SK-N-SH (cell line): ENCODE data around the gene NSRP1. TPM values are rescaled to one million over a fixed set of nuclear protein-coding genes. Genes with fewer than 3 reads are reported as not detected.

Experiments used
- CTCF ChIA-PET: fragments of 300-600, 350-600 bp; formaldehyde crosslinking; extraction: SDS; loops from one replicate; lab custom pipeline; 2021; lab: Yijun Ruan, JAX
- POLR2A ChIA-PET: fragments of 350-600 bp; sonication (Branson Sonifier 250); formaldehyde crosslinking; extraction: SDS; loops from one replicate; lab custom pipeline; 2020; ENCODE audit warnings: antibody characterized with exemption, inconsistent platforms; lab: Yijun Ruan, JAX
- DNase-seq: peaks from one replicate; pipeline ENCODE4 v3.0.0; 2012
- H2AFZ ChIP-seq: fragments of 200-600 bp; sonication (generic); 2 replicates; pipeline ENCODE4 v1.8.1; 2016; ENCODE audit warnings: antibody characterized with exemption, mild to moderate bottlenecking, low read depth
- H3F3A ChIP-seq: fragments of 200-600 bp; sonication (generic); replicated peaks from 2 replicates; pipeline ENCODE3; 2016; ENCODE audit warnings: antibody characterized with exemption, mild to moderate bottlenecking; ENCODE audit not compliant: insufficient read depth
- H3K27ac ChIP-seq, 2 experiments: fragments of 200-500 bp in 1 of 2; fragments of 200-600 bp in 1 of 2; sonication (Bioruptor generic) in 1 of 2; sonication (generic), shearing (Covaris generic) in 1 of 2; 2 replicates each; pipeline versions ENCODE4 v1.5.1 to v1.6.1; 2014 to 2016; ENCODE audit warnings: low read depth in 2 of 2, inconsistent platforms in 1 of 2, low read length in 1 of 2, mild to moderate bottlenecking in 1 of 2, mixed read lengths in 1 of 2
- H3K27me3 ChIP-seq: fragments of 200-600 bp; sonication (generic), shearing (Covaris generic); 2 replicates; pipeline ENCODE4 v1.6.1; 2016; ENCODE audit warnings: mixed run types; ENCODE audit not compliant: insufficient read depth
- H3K36me3 ChIP-seq, 2 experiments: fragments of 200-500 bp in 1 of 2; fragments of 200-600 bp in 1 of 2; sonication (Bioruptor generic) in 1 of 2; sonication (generic) in 1 of 2; replicated peaks in 1 of 2; 2 replicates each; pipeline versions ENCODE3 to v1.5.1; 2014 to 2016; ENCODE audit warnings: low read length in 1 of 2, mild to moderate bottlenecking in 1 of 2; ENCODE audit not compliant: insufficient read depth in 2 of 2, control insufficient read depth in 1 of 2
- H3K4me1 ChIP-seq, 2 experiments: fragments of 200-500 bp in 1 of 2; fragments of 200-600 bp in 1 of 2; sonication (Bioruptor generic) in 1 of 2; sonication (generic), shearing (Covaris generic) in 1 of 2; 2 replicates each; pipeline versions ENCODE4 v1.5.1 to v1.6.1; 2014 to 2016; ENCODE audit warnings: low read depth in 1 of 2, low read length in 1 of 2, mixed run types in 1 of 2; ENCODE audit not compliant: insufficient read depth in 2 of 2, control insufficient read depth in 1 of 2
- H3K4me2 ChIP-seq: fragments of 200-600 bp; sonication (generic), shearing (Covaris generic); 2 replicates; pipeline ENCODE4 v1.6.1; 2017; ENCODE audit warnings: mixed run types
- H3K4me3 ChIP-seq, 2 experiments: fragments of 200-500 bp in 1 of 2; fragments of 200-600 bp in 1 of 2; sonication (Bioruptor generic) in 1 of 2; sonication (generic), shearing (Covaris generic) in 1 of 2; 2 replicates each; pipeline versions ENCODE4 v1.5.1 to v1.8.1; 2014 to 2016; ENCODE audit warnings: low read depth in 2 of 2, inconsistent platforms in 1 of 2, low read length in 1 of 2, mild to moderate bottlenecking in 1 of 2, mixed read lengths in 1 of 2, moderate library complexity in 1 of 2
- H3K79me2 ChIP-seq: fragments of 200-600 bp; sonication (generic); 2 replicates; pipeline ENCODE4 v1.8.1; 2017; ENCODE audit warnings: mild to moderate bottlenecking; ENCODE audit not compliant: insufficient read depth
- H3K9ac ChIP-seq: fragments of 200-600 bp; sonication (generic); 2 replicates; pipeline ENCODE4 v1.6.1; 2017; ENCODE audit warnings: mixed run types
- H3K9me2 ChIP-seq: fragments of 200-600 bp; sonication (generic); 2 replicates; pipeline ENCODE4 v1.6.1; 2017; ENCODE audit warnings: mixed run types
- H3K9me3 ChIP-seq: fragments of 200-600 bp; sonication (generic); 2 replicates; pipeline ENCODE4 v1.6.1; 2017; ENCODE audit warnings: mixed run types, mild to moderate bottlenecking, moderate library complexity
- H4K20me1 ChIP-seq: fragments of 200-600 bp; sonication (generic); 2 replicates; pipeline ENCODE4 v1.6.1; 2017; ENCODE audit warnings: mild to moderate bottlenecking, mixed run types; ENCODE audit not compliant: insufficient read depth
- CHD2 ChIP-seq: fragments of 150-350 bp; IDR thresholded peaks from 2 replicates; pipeline ENCODE4 v1.6.1; 2018; ENCODE audit warnings: low read length; ENCODE audit not compliant: partially characterized antibody
- CTCF ChIP-seq: fragments of 200-600 bp; sonication (generic); IDR thresholded peaks from 2 replicates; pipeline ENCODE4 v1.6.1; 2017; ENCODE audit warnings: antibody characterized with exemption, mild to moderate bottlenecking, moderate library complexity
- EP300 ChIP-seq, 2 experiments: IDR thresholded peaks; 2 replicates each; pipeline versions ENCODE4 v1.4.0 to v1.6.1; 2012; ENCODE audit warnings: borderline replicate concordance in 1 of 2, low read depth in 1 of 2, low read length in 1 of 2
- EZH2phosphoT487 ChIP-seq: fragments of 200-600 bp; sonication (generic); IDR thresholded peaks from 2 replicates; pipeline ENCODE4 v1.6.1; 2017; ENCODE audit warnings: low read depth, mixed run types, mild to moderate bottlenecking, antibody characterized with exemption, moderate library complexity, borderline replicate concordance
- FOSL2 ChIP-seq: IDR thresholded peaks from 2 replicates; pipeline ENCODE4 v1.4.0; 2012; ENCODE audit warnings: low read depth, mild to moderate bottlenecking, moderate library complexity, borderline replicate concordance
- FOXM1 ChIP-seq: IDR thresholded peaks from 2 replicates; pipeline ENCODE4 v1.4.0; 2012; ENCODE audit warnings: low read depth, mild to moderate bottlenecking
- GABPA ChIP-seq: IDR thresholded peaks from 2 replicates; pipeline ENCODE4 v1.4.0; 2012; ENCODE audit warnings: low read depth, mild to moderate bottlenecking
- IRF3 ChIP-seq: fragments of 150-350 bp; IDR thresholded peaks from 2 replicates; pipeline ENCODE4 v1.6.1; 2016; ENCODE audit warnings: mild to moderate bottlenecking, low read depth, low read length
- JUND ChIP-seq: IDR thresholded peaks from 2 replicates; pipeline ENCODE4 v1.4.0; 2012
- MEF2A ChIP-seq: IDR thresholded peaks from 2 replicates; pipeline ENCODE4 v1.4.0; 2012; ENCODE audit warnings: low read depth, borderline replicate concordance
- NRF1 ChIP-seq: IDR thresholded peaks from 2 replicates; pipeline ENCODE4 v1.6.1; 2012; ENCODE audit warnings: low read depth, mild to moderate bottlenecking, low read length
- POLR2AphosphoS5 ChIP-seq: IDR thresholded peaks from 2 replicates; pipeline ENCODE4 v1.6.1; 2012; ENCODE audit warnings: low read depth, low read length
- RAD21 ChIP-seq: IDR thresholded peaks from 2 replicates; pipeline ENCODE4 v1.6.1; 2012; ENCODE audit warnings: mild to moderate bottlenecking, low read length
- RCOR1 ChIP-seq: fragments of 150-350 bp; IDR thresholded peaks from 2 replicates; pipeline ENCODE4 v1.6.1; 2017; ENCODE audit warnings: antibody characterized with exemption, low read length
- RFX5 ChIP-seq: IDR thresholded peaks from 2 replicates; pipeline ENCODE4 v1.6.1; 2012; ENCODE audit warnings: mild to moderate bottlenecking, improper control_type of control experiment, low read length
- SMC3 ChIP-seq: IDR thresholded peaks from 2 replicates; pipeline ENCODE4 v1.6.1; 2012; ENCODE audit warnings: low read depth, low read length, improper control_type of control experiment
- USF1 ChIP-seq: IDR thresholded peaks from 2 replicates; pipeline ENCODE4 v1.4.0; 2012; ENCODE audit warnings: low read depth, borderline replicate concordance
- USF2 ChIP-seq: fragments of 150-350 bp; IDR thresholded peaks from 2 replicates; pipeline ENCODE4 v1.6.1; 2017; ENCODE audit warnings: antibody characterized with exemption, low read length, low read depth, borderline replicate concordance
- YY1 ChIP-seq: IDR thresholded peaks from 2 replicates; pipeline ENCODE4 v1.4.0; 2012; ENCODE audit warnings: low read depth, mild to moderate bottlenecking
- WGBS: methylation state at CpG from one replicate; pipeline ENCODE4 v1.1.6; 2017; ENCODE audit warnings: low lambda C conversion rate; 5-methylcytosine and 5-hydroxymethylcytosine counted together
- polyA plus RNA-seq, 3 experiments: library from polyadenylated mRNA; depleted of rRNA; stranded (reverse); fragments of >200 nt; gene quantifications; 2 replicates each; pipeline ENCODE4 v1.2.3, GENCODE V29; 2012
- TF ChIP-seq, protein P1 (sequence below): IDR thresholded peaks from 2 replicates; pipeline ENCODE4; 2012
- TF ChIP-seq, protein P2 (sequence below): IDR thresholded peaks from 2 replicates; pipeline ENCODE4 v1.4.0; 2012; ENCODE audit warnings: low read depth

Gene NSRP1
- polyA plus RNA-seq, 1 of the 3 experiments (the other 2 are of a cell fraction): 10.8 TPM

- no peak overlapping the region for H3K4me2 ChIP-seq
- H2AFZ ChIP-seq: no peak overlapping the region
- no peak overlapping the region for H3K27ac ChIP-seq
- ChIA-PET POLR2A (no interaction called here), CTCF (interaction anchor here (1.3 to 1.9 kb wide), 2 partner anchors 9 to 103 kb away, joined by 4 to 8 read pairs; no protein-coding TSS in a partner anchor)
- TF ChIP-seq, protein P1, sequence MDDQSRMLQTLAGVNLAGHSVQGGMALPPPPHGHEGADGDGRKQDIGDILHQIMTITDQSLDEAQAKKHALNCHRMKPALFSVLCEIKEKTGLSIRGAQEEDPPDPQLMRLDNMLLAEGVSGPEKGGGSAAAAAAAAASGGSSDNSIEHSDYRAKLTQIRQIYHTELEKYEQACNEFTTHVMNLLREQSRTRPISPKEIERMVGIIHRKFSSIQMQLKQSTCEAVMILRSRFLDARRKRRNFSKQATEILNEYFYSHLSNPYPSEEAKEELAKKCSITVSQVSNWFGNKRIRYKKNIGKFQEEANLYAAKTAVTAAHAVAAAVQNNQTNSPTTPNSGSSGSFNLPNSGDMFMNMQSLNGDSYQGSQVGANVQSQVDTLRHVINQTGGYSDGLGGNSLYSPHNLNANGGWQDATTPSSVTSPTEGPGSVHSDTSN: no peak
- no peak for TF ChIP-seq RAD21
- no peak for TF ChIP-seq FOXM1
- TF ChIP-seq SMC3: no peak
- no peak for TF ChIP-seq CTCF
- no peak for TF ChIP-seq GABPA
- no peak for TF ChIP-seq POLR2AphosphoS5
- TF ChIP-seq RFX5: no peak
- TF ChIP-seq EP300 (IDR thresholded peaks at IDR 0.05; ENCODE audit: borderline replicate concordance in 1 of 2, low read depth in 1 of 2, low read length in 1 of 2): no peak
- no peak for TF ChIP-seq YY1
- no peak for TF ChIP-seq NRF1
- TF ChIP-seq USF1: no peak
- TF ChIP-seq JUND: no peak
- no peak for TF ChIP-seq CHD2
- TF ChIP-seq RCOR1: no peak
- TF ChIP-seq, protein P2, sequence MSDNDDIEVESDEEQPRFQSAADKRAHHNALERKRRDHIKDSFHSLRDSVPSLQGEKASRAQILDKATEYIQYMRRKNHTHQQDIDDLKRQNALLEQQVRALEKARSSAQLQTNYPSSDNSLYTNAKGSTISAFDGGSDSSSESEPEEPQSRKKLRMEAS: no peak
- no peak for TF ChIP-seq FOSL2
- H3K4me3 ChIP-seq: no peak overlapping the region
- H3K79me2 ChIP-seq: no peaks in the 10 kb centered on the region
- no peak overlapping the region for H3K9ac ChIP-seq
- no peaks in the 10 kb centered on the region for H3K4me1 ChIP-seq
- no peak for DNase-seq
- H3K9me2 ChIP-seq: no peaks in the 10 kb centered on the region
- no peaks in the 10 kb centered on the region for H3K36me3 ChIP-seq
- no peaks in the 10 kb centered on the region for H4K20me1 ChIP-seq
- H3F3A ChIP-seq: no peaks in the 10 kb centered on the region
- H3K27me3 ChIP-seq: peaks cover 5% of the 10 kb centered on the region
- no peaks in the 10 kb centered on the region for H3K9me3 ChIP-seq
- WGBS: 100% methylated on average over 3 of the region's 3 CpGs
Measured at GRCh38 chr17:30228011-30228410, 111.4 kb downstream of the NSRP1 start.

- ChIA-PET POLR2A (no interaction called here), CTCF (no interaction called here)
- no peaks in the 10 kb centered on the region for H3K9me3 ChIP-seq
- no peak overlapping the region for H3K9ac ChIP-seq
- 64% methylated on average over 7 of the region's 7 CpGs for WGBS
- H3K27me3 ChIP-seq: peaks cover 8% of the 10 kb centered on the region
- H3K9me2 ChIP-seq: no peaks in the 10 kb centered on the region
- no peak overlapping the region for H3K27ac ChIP-seq
- no peaks in the 10 kb centered on the region for H3K4me1 ChIP-seq
- no peaks in the 10 kb centered on the region for H3K79me2 ChIP-seq
- H3K4me3 ChIP-seq: no peak overlapping the region
- H2AFZ ChIP-seq: no peak overlapping the region
- no peak for DNase-seq
- H4K20me1 ChIP-seq: no peaks in the 10 kb centered on the region
- H3K4me2 ChIP-seq: no peak overlapping the region
- H3K36me3 ChIP-seq: no peaks in the 10 kb centered on the region
- no peaks in the 10 kb centered on the region for H3F3A ChIP-seq
- no peak for TF ChIP-seq GABPA
- no peak for TF ChIP-seq USF2
- TF ChIP-seq MEF2A: no peak
- no peak for TF ChIP-seq RFX5
- no peak for TF ChIP-seq SMC3
- TF ChIP-seq EZH2phosphoT487: no peak
- TF ChIP-seq, protein P2: no peak
- TF ChIP-seq POLR2AphosphoS5: no peak
- TF ChIP-seq IRF3: no peak
- no peak for TF ChIP-seq FOXM1
Measured at GRCh38 chr17:30229012-30229411, 112.4 kb downstream of the NSRP1 start.
